ENCODE data around the gene GAL3ST3.
"Not testable (repeated sequence)": the region's sequence is repeated elsewhere in the genome, so short reads cannot be mapped to it uniquely, and the experiment has no call there.

The GAL3ST3 gene

GRCh38 chr11:66048547-66049323 lies at the start of gene GAL3ST3:
TSS of gene GAL3ST3 (minus strand) at chr11:66049161. CDS start at chr11:66045415, 3,746 bp downstream.
- H3K4me3 ChIP-seq (ENCODE audit: low read depth, low read length): peak within 1 kb of the TSS; percentile 28
- no peak for DNase-seq (ENCODE audit: low read depth)
- no peak for TF ChIP-seq CTCF (conservative IDR thresholded peaks at IDR 0.05; ENCODE audit: low read depth, low read length)

- not testable (repeated sequence) for DNase-seq (ENCODE audit: low read depth); H3K4me3 ChIP-seq (ENCODE audit: low read depth, low read length)
These were observed 43.2 kb upstream of the GAL3ST3 start for GRCh38 chr11:66092125-66092524.

GRCh38 chr11:66090288-66090687 lies 41.3 kb upstream of the GAL3ST3 start:
- DNase-seq (ENCODE audit: low read depth): no peak
- TF ChIP-seq CTCF (conservative IDR thresholded peaks at IDR 0.05; ENCODE audit: low read depth, low read length): no peak
- H3K4me3 ChIP-seq (ENCODE audit: low read depth, low read length): no peak overlapping the region

- no peak for TF ChIP-seq CTCF (conservative IDR thresholded peaks at IDR 0.05; ENCODE audit: low read depth, low read length)
- no peak overlapping the region for H3K4me3 ChIP-seq (ENCODE audit: low read depth, low read length)
- DNase-seq (ENCODE audit: low read depth): no peak
These were observed 40.1 kb upstream of the GAL3ST3 start for GRCh38 chr11:66089067-66089466.

GRCh38 chr11:66087148-66087908 lies 38.4 kb upstream of the GAL3ST3 start:
- DNase-seq (ENCODE audit: low read depth): no peak
- no peak for TF ChIP-seq CTCF (conservative IDR thresholded peaks at IDR 0.05; ENCODE audit: low read depth, low read length)
- H3K4me3 ChIP-seq (ENCODE audit: low read depth, low read length): no peak overlapping the region

GRCh38 chr11:66084821-66085475 lies 36.0 kb upstream of the GAL3ST3 start:
- no peak for TF ChIP-seq CTCF (conservative IDR thresholded peaks at IDR 0.05; ENCODE audit: low read depth, low read length)
- H3K4me3 ChIP-seq (ENCODE audit: low read depth, low read length): no peak overlapping the region
- DNase-seq (ENCODE audit: low read depth): peak; percentile 61

- no peak for TF ChIP-seq CTCF (conservative IDR thresholded peaks at IDR 0.05; ENCODE audit: low read depth, low read length)
- no peak for DNase-seq (ENCODE audit: low read depth)
- no peak overlapping the region for H3K4me3 ChIP-seq (ENCODE audit: low read depth, low read length)
These were observed 34.8 kb upstream of the GAL3ST3 start for GRCh38 chr11:66083767-66084166.
